GM23248 (cell line): Measurements from ENCODE around the gene HSBP1.

Experiments
- EZH2 ChIP-seq: fragments of 200-600 bp; sonication (generic); IDR thresholded peaks from 2 replicates; pipeline ENCODE4 v1.6.1; 2018; ENCODE audit warnings: antibody characterized with exemption, mild to moderate bottlenecking; ENCODE audit not compliant: insufficient read depth, poor library complexity, severe bottlenecking
- EZH2phosphoT487 ChIP-seq: fragments of 200-600 bp; sonication (generic); IDR thresholded peaks from 2 replicates; pipeline ENCODE4 v1.6.1; 2018; ENCODE audit warnings: antibody characterized with exemption, moderate library complexity, mild to moderate bottlenecking, low read depth; ENCODE audit not compliant: insufficient read depth

GRCh38 chr16:83845263-83845662, 37.5 kb downstream of the HSBP1 start:
- TF ChIP-seq EZH2 (no peak), EZH2phosphoT487 (no peak)
